ENCODE data around the gene ARMC2. TPM values are rescaled to one million over a fixed set of nuclear protein-coding genes. Genes with fewer than 3 reads are reported as not detected.

ARMC2 gene
- polyA plus RNA-seq, 1 of the 3 experiments (the other 2 are of a cell fraction) = 2.4 TPM

DNA sequence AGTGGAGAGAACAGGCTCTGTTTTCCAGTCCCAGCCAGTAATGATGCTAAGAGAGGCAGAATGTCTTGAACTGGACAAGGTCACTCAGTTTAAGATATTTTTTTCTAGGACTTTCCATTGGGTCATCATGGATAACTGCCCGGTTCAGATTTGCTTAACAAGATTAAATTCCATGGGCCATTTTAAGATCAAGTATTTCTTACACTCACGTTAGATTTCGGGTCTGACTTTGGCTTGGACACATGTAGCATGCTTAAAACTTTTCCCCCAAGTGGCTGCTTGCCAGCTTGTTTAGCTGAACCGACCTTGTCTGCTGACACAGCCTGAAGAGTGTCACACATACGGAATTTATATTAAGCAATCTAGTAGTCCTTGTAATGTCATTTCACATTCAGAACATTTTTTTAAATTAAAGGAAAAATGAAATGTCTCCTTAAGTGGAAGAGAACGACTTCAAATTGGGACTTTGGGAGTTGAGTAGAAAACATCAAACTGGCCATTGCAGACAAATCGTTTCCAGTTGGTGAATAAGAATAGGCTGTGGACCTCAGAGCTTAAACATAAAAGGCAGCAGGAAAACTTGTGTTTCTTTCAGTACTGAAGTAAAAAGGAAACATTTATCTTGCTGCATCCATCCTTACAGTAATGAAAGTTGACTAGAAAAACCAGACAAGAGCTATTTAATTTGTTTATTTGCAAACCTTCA is 29.0 kb downstream of the ARMC2 start:
- H3K27me3 ChIP-seq (ENCODE audit: insufficient read depth) = no peaks in the 10 kb centered on the region
- H2AFZ ChIP-seq (ENCODE audit: low read depth) = no peak overlapping the region
- H3K27ac ChIP-seq (ENCODE audit: low read depth in 2 of 2, low read length in 1 of 2) = no peak overlapping the region
- H3K9ac ChIP-seq = no peak overlapping the region
- H3K4me1 ChIP-seq (ENCODE audit: control insufficient read depth in 1 of 2, insufficient read depth in 2 of 2, low read depth in 1 of 2, low read length in 1 of 2) = no peaks in the 10 kb centered on the region
- no peak overlapping the region for H3K4me3 ChIP-seq (ENCODE audit: low read depth in 2 of 2, low read length in 1 of 2)
- no peaks in the 10 kb centered on the region for H3F3A ChIP-seq (replicated peaks; ENCODE audit: insufficient read depth)
- no peaks in the 10 kb centered on the region for H4K20me1 ChIP-seq (ENCODE audit: insufficient read depth)
- TF ChIP-seq TEAD4 (IDR thresholded peaks at IDR 0.05; ENCODE audit: borderline replicate concordance, insufficient read depth) (no peak), TAF1 (IDR thresholded peaks at IDR 0.05; ENCODE audit: borderline replicate concordance, low read depth, low read length) (no peak), EZH2phosphoT487 (IDR thresholded peaks at IDR 0.05; ENCODE audit: borderline replicate concordance, low read depth) (no peak), GABPA (IDR thresholded peaks at IDR 0.05; ENCODE audit: low read depth) (no peak), MEF2A (IDR thresholded peaks at IDR 0.05; ENCODE audit: borderline replicate concordance, low read depth) (no peak), POLR2AphosphoS5 (IDR thresholded peaks at IDR 0.05; ENCODE audit: low read depth, low read length) (no peak), CHD2 (IDR thresholded peaks at IDR 0.05; ENCODE audit: low read length, partially characterized antibody) (no peak), SIN3A (IDR thresholded peaks at IDR 0.05; ENCODE audit: borderline replicate concordance, low read depth, low read length) (no peak)
- TF ChIP-seq, protein P1, sequence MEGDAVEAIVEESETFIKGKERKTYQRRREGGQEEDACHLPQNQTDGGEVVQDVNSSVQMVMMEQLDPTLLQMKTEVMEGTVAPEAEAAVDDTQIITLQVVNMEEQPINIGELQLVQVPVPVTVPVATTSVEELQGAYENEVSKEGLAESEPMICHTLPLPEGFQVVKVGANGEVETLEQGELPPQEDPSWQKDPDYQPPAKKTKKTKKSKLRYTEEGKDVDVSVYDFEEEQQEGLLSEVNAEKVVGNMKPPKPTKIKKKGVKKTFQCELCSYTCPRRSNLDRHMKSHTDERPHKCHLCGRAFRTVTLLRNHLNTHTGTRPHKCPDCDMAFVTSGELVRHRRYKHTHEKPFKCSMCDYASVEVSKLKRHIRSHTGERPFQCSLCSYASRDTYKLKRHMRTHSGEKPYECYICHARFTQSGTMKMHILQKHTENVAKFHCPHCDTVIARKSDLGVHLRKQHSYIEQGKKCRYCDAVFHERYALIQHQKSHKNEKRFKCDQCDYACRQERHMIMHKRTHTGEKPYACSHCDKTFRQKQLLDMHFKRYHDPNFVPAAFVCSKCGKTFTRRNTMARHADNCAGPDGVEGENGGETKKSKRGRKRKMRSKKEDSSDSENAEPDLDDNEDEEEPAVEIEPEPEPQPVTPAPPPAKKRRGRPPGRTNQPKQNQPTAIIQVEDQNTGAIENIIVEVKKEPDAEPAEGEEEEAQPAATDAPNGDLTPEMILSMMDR (IDR thresholded peaks at IDR 0.05) = no peak
- TF ChIP-seq, protein P2, sequence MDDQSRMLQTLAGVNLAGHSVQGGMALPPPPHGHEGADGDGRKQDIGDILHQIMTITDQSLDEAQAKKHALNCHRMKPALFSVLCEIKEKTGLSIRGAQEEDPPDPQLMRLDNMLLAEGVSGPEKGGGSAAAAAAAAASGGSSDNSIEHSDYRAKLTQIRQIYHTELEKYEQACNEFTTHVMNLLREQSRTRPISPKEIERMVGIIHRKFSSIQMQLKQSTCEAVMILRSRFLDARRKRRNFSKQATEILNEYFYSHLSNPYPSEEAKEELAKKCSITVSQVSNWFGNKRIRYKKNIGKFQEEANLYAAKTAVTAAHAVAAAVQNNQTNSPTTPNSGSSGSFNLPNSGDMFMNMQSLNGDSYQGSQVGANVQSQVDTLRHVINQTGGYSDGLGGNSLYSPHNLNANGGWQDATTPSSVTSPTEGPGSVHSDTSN (IDR thresholded peaks at IDR 0.05) = no peak
- TF ChIP-seq, protein P3, sequence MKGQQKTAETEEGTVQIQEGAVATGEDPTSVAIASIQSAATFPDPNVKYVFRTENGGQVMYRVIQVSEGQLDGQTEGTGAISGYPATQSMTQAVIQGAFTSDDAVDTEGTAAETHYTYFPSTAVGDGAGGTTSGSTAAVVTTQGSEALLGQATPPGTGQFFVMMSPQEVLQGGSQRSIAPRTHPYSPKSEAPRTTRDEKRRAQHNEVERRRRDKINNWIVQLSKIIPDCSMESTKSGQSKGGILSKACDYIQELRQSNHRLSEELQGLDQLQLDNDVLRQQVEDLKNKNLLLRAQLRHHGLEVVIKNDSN (IDR thresholded peaks at IDR 0.05; ENCODE audit: borderline replicate concordance, low read depth) = no peak
- WGBS (ENCODE audit: low lambda C conversion rate) = 83% methylated on average over 7 of the region's 7 CpGs
- H3K79me2 ChIP-seq (ENCODE audit: insufficient read depth) = no peaks in the 10 kb centered on the region
- ChIA-PET CTCF (no interaction called here), POLR2A (no interaction called here)
- H3K36me3 ChIP-seq (replicated peaks in 1 of 2; ENCODE audit: control insufficient read depth in 1 of 2, insufficient read depth in 2 of 2, low read length in 1 of 2) = no peaks in the 10 kb centered on the region
- no peak overlapping the region for H3K4me2 ChIP-seq
- H3K9me3 ChIP-seq = no peaks in the 10 kb centered on the region
- no peaks in the 10 kb centered on the region for H3K9me2 ChIP-seq
- no peak for DNase-seq

DNA sequence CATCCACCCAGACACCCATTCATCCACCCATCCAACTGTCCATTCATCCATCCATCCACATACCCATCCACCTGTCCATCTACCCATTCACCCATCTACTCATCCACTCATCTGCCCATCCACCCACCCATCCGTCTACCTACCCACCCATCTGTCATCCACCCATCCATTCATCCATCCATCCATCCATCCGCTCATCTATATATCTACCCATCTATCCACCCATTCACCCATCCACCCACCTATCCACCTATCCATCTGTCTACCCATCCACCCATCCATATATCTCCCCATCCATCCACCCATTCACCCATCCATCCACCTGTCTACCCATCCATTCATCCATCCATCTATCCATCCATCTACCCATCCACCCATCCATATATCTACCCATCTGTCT is 30.7 kb downstream of the ARMC2 start:
- no peak for DNase-seq
- Histone ChIP-seq H3K36me3 (replicated peaks in 1 of 2; ENCODE audit: control insufficient read depth in 1 of 2, insufficient read depth in 2 of 2, low read length in 1 of 2) (peaks cover 0 to 11% of the 10 kb centered on the region in 2 experiments), H4K20me1 (ENCODE audit: insufficient read depth) (no peaks in the 10 kb centered on the region), H2AFZ (ENCODE audit: low read depth) (no peak overlapping the region), H3K79me2 (ENCODE audit: insufficient read depth) (no peaks in the 10 kb centered on the region), H3K27me3 (ENCODE audit: insufficient read depth) (no peaks in the 10 kb centered on the region), H3K4me3 (ENCODE audit: low read depth in 2 of 2, low read length in 1 of 2) (no peak overlapping the region), H3K9me2 (no peaks in the 10 kb centered on the region), H3K4me1 (ENCODE audit: control insufficient read depth in 1 of 2, insufficient read depth in 2 of 2, low read depth in 1 of 2, low read length in 1 of 2) (no peaks in the 10 kb centered on the region), H3K4me2 (no peak overlapping the region), H3K27ac (ENCODE audit: low read depth in 2 of 2, low read length in 1 of 2) (no peak overlapping the region), H3K9me3 (no peaks in the 10 kb centered on the region), H3K9ac (no peak overlapping the region), H3F3A (replicated peaks; ENCODE audit: insufficient read depth) (no peaks in the 10 kb centered on the region)
- POLR2A ChIA-PET = no interaction called here
- CTCF ChIA-PET = interaction anchor here (7.9 kb wide), 1 partner anchor 14 kb away, joined by 24 read pairs; no protein-coding TSS in a partner anchor
- WGBS (ENCODE audit: low lambda C conversion rate) = 90% methylated on average over 2 of the region's 2 CpGs
- TF ChIP-seq TAF1 (IDR thresholded peaks at IDR 0.05; ENCODE audit: borderline replicate concordance, low read depth, low read length) (no peak), GABPA (IDR thresholded peaks at IDR 0.05; ENCODE audit: low read depth) (no peak), CHD2 (IDR thresholded peaks at IDR 0.05; ENCODE audit: low read length, partially characterized antibody) (no peak), SMC3 (IDR thresholded peaks at IDR 0.05; ENCODE audit: low read depth, low read length) (no peak), NFIC (IDR thresholded peaks at IDR 0.05; ENCODE audit: borderline replicate concordance) (no peak), POLR2AphosphoS5 (IDR thresholded peaks at IDR 0.05; ENCODE audit: low read depth, low read length) (no peak), MXI1 (IDR thresholded peaks at IDR 0.05; ENCODE audit: low read depth, low read length) (no peak), RCOR1 (IDR thresholded peaks at IDR 0.05; ENCODE audit: low read length) (no peak)
- TF ChIP-seq, protein P4, sequence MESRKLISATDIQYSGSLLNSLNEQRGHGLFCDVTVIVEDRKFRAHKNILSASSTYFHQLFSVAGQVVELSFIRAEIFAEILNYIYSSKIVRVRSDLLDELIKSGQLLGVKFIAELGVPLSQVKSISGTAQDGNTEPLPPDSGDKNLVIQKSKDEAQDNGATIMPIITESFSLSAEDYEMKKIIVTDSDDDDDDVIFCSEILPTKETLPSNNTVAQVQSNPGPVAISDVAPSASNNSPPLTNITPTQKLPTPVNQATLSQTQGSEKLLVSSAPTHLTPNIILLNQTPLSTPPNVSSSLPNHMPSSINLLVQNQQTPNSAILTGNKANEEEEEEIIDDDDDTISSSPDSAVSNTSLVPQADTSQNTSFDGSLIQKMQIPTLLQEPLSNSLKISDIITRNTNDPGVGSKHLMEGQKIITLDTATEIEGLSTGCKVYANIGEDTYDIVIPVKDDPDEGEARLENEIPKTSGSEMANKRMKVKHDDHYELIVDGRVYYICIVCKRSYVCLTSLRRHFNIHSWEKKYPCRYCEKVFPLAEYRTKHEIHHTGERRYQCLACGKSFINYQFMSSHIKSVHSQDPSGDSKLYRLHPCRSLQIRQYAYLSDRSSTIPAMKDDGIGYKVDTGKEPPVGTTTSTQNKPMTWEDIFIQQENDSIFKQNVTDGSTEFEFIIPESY (IDR thresholded peaks at IDR 0.05; ENCODE audit: borderline replicate concordance, low read depth) = no peak
- TF ChIP-seq, protein P3 (IDR thresholded peaks at IDR 0.05; ENCODE audit: borderline replicate concordance, low read depth) = no peak
- TF ChIP-seq, protein P1 (IDR thresholded peaks at IDR 0.05) = no peak
